ENCODE results near the gene HOXA10. TPM values are rescaled to one million over a fixed set of nuclear protein-coding genes. Genes with fewer than 3 reads are reported as not detected.

The HOXA10 gene
- polyA plus RNA-seq, 3 donors from 2014 or later: 4.2 to 17.3 (median 6.2) TPM

Other genes with a start within 250 kb of the HOXA10 start
- gene HOXA1, start 78.3 kb downstream of the HOXA10 start, polyA plus RNA-seq: under 1 TPM in 1 of 3 donors, not detected in 2; 0.62 TPM
- gene HOXA2, start 71.6 kb downstream of the HOXA10 start, polyA plus RNA-seq: not detected
- 1 to 10 TPM in 1 of 3 donors, under 1 TPM in 1, not detected in 1; 0.51 to 1.2 TPM for gene HOXA4, start 43.6 kb downstream of the HOXA10 start, polyA plus RNA-seq
- gene HOXA5, start 30.6 kb downstream of the HOXA10 start, polyA plus RNA-seq: 1 to 10 TPM in 1 of 3 donors, under 1 TPM in 2; 0.42 to 1.1 (median 0.73) TPM
- 1 to 10 TPM in 1 of 3 donors, under 1 TPM in 1, not detected in 1; 0.52 to 3.8 TPM for gene HOXA6, start 26.5 kb downstream of the HOXA10 start, polyA plus RNA-seq
- under 1 TPM in 1 of 3 donors, not detected in 2; 0.13 TPM for gene HOXA3, start 21.7 kb downstream of the HOXA10 start, polyA plus RNA-seq
- gene HOXA7, start 17.6 kb downstream of the HOXA10 start, polyA plus RNA-seq: 1 to 10 TPM in 2 of 3 donors, not detected in 1; 1.0 to 4.2 TPM
- gene HOXA9, start 8.8 kb downstream of the HOXA10 start, polyA plus RNA-seq: 1 to 10 TPM; 1.6 to 3.1 (median 1.8) TPM
- gene HOXA11, start 10.9 kb upstream of the HOXA10 start, polyA plus RNA-seq: not detected
- gene HOXA13, start 25.8 kb upstream of the HOXA10 start, polyA plus RNA-seq: not detected
- not detected for gene EVX1, start 68.5 kb upstream of the HOXA10 start, polyA plus RNA-seq

Data from immature natural killer cell (primary cell).